GM12865 (cell line): Measurements from ENCODE around the gene ATP5MC2.
"Not testable (repeated sequence)": the region's sequence is repeated elsewhere in the genome, so short reads cannot be mapped to it uniquely, and the experiment has no call there.

Experiments
- DNase-seq: peaks from one replicate; pipeline ENCODE4 v3.0.0; 2010; ENCODE audit warnings: low read depth
- H3K4me3 ChIP-seq: 2 replicates; pipeline ENCODE4 v1.5.1; 2011; ENCODE audit warnings: mild to moderate bottlenecking, low read depth, low read length, control low read depth
- CTCF ChIP-seq: IDR thresholded peaks from 2 replicates; pipeline ENCODE4 v1.5.1; 2011; ENCODE audit warnings: low read length, control low read depth, low read depth, inconsistent platforms; ENCODE audit not compliant: insufficient read depth; ENCODE audit errors: missing control alignments

The ATP5MC2 gene

GRCh38 chr12:53694756-53695151 lies 18.9 kb upstream of the ATP5MC2 start:
- no peak for TF ChIP-seq CTCF
- no peak for DNase-seq
- H3K4me3 ChIP-seq, result no peak overlapping the region

- no peak for TF ChIP-seq CTCF
- no peak overlapping the region for H3K4me3 ChIP-seq
- no peak for DNase-seq
Measured at GRCh38 chr12:53688134-53688533, 12.3 kb upstream of the ATP5MC2 start.

GRCh38 chr12:53686436-53686835 lies 10.6 kb upstream of the ATP5MC2 start:
- DNase-seq, result no peak
- no peak overlapping the region for H3K4me3 ChIP-seq
- no peak for TF ChIP-seq CTCF

- DNase-seq, result no peak
- TF ChIP-seq CTCF, result no peak
- H3K4me3 ChIP-seq, result no peak overlapping the region
Measured at GRCh38 chr12:53684654-53685220, 8.9 kb upstream of the ATP5MC2 start.

GRCh38 chr12:53683983-53684382 lies 8.1 kb upstream of the ATP5MC2 start:
- no peak for TF ChIP-seq CTCF
- no peak overlapping the region for H3K4me3 ChIP-seq
- no peak for DNase-seq

- DNase-seq, result no peak
- no peak overlapping the region for H3K4me3 ChIP-seq
- no peak for TF ChIP-seq CTCF
Measured at GRCh38 chr12:53683494-53683893, 7.6 kb upstream of the ATP5MC2 start.

- DNase-seq, H3K4me3 ChIP-seq: not testable (repeated sequence)
Measured at GRCh38 chr12:53680061-53680460, 4.2 kb upstream of the ATP5MC2 start.
